Stimulated activated CD8-positive, alpha-beta memory T cell treated with anti-CD3 and anti-CD28 coated beads, Interleukin-12 subunit alpha, Interleukin-12 subunit beta, amount 100 ng/mL, for 24 hours (primary cell): Measurements from ENCODE around the gene MTG2.

Experiments
- DNase-seq: peaks from one replicate; pipeline ENCODE4 v3.0.0-alpha.2; 2020; ENCODE audit errors: extremely low read depth

The MTG2 gene

GRCh38 chr20:62235001-62235776 is 52.4 kb downstream of the MTG2 start:
- no peak for DNase-seq

GRCh38 chr20:62235777-62236157 is 52.9 kb downstream of the MTG2 start:
- no peak for DNase-seq

- DNase-seq = no peak
Observed at GRCh38 chr20:62236200-62236599, 53.4 kb downstream of the MTG2 start.

- no peak for DNase-seq
Observed at GRCh38 chr20:62236766-62237513, 54.1 kb downstream of the MTG2 start.

- no peak for DNase-seq
Observed at GRCh38 chr20:62237514-62237800, 54.6 kb downstream of the MTG2 start.

- peak; percentile 98 for DNase-seq
Observed at GRCh38 chr20:62237801-62238568, 55.2 kb downstream of the MTG2 start, which contains the start of gene OSBPL2. Gene OSBPL2, plus strand, starts transcription at chr20:62238521. Its CDS starts 17,664 bp downstream, at chr20:62256185.

GRCh38 chr20:62238569-62239277 is 55.9 kb downstream of the MTG2 start:
- DNase-seq = no peak

GRCh38 chr20:62239278-62239879 is 56.6 kb downstream of the MTG2 start:
- no peak for DNase-seq

GRCh38 chr20:62240020-62240685 is 57.3 kb downstream of the MTG2 start:
- DNase-seq = no peak

GRCh38 chr20:62241506-62241905 is 58.7 kb downstream of the MTG2 start:
- DNase-seq = no peak

- DNase-seq = no peak
Observed at GRCh38 chr20:62242176-62242575, 59.3 kb downstream of the MTG2 start.

- DNase-seq = no peak
Observed at GRCh38 chr20:62243106-62243505, 60.3 kb downstream of the MTG2 start.

GRCh38 chr20:62243906-62244515 is 61.2 kb downstream of the MTG2 start:
- DNase-seq = no peak

GRCh38 chr20:62244644-62245108 is 61.8 kb downstream of the MTG2 start:
- DNase-seq = no peak

GRCh38 chr20:62245911-62246280 is 63.1 kb downstream of the MTG2 start:
- DNase-seq = no peak

GRCh38 chr20:62246431-62246830 is 63.6 kb downstream of the MTG2 start:
- DNase-seq = no peak

- DNase-seq = no peak
Observed at GRCh38 chr20:62246872-62247652, 64.2 kb downstream of the MTG2 start.

GRCh38 chr20:62248890-62249560 is 66.2 kb downstream of the MTG2 start:
- no peak for DNase-seq

GRCh38 chr20:62252342-62252966 is 69.6 kb downstream of the MTG2 start:
- no peak for DNase-seq
